Hepatocyte (in vitro differentiated cells): Measurements from ENCODE around the gene CCL27.

ENCODE experiments used
- EZH2 ChIP-seq: fragments of 200-600 bp; sonication (generic); IDR thresholded peaks from 2 replicates; pipeline ENCODE4 v1.6.1; 2016; ENCODE audit warnings: antibody characterized with exemption, mild to moderate bottlenecking, borderline replicate concordance
- TF ChIP-seq, protein P1 (sequence below): fragments of 200-600 bp; sonication (generic); IDR thresholded peaks from 2 replicates; pipeline ENCODE4 v1.5.1; 2016; ENCODE audit warnings: antibody characterized with exemption, mild to moderate bottlenecking; ENCODE audit not compliant: poor library complexity

DNA sequence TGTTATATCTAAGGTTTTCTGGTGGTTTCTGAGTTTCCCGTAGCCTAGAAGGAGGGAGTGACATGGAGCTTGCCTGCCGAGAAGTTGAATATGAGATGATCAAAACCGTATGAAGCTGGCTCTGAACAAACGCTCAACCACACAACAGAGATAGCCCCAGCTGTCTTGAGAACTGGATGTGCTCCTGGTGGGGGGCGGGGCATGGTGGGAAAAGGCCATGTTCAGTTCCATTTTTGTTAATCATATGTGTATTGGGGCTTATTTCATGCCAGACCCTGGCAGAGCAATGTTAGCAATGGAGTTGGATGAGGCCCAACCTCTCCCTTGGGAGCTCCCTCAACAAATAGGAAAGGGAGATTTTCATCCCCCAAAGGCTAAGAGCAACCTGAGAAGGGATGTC lies 23.8 kb upstream of the CCL27 start:
- TF ChIP-seq, protein P1, sequence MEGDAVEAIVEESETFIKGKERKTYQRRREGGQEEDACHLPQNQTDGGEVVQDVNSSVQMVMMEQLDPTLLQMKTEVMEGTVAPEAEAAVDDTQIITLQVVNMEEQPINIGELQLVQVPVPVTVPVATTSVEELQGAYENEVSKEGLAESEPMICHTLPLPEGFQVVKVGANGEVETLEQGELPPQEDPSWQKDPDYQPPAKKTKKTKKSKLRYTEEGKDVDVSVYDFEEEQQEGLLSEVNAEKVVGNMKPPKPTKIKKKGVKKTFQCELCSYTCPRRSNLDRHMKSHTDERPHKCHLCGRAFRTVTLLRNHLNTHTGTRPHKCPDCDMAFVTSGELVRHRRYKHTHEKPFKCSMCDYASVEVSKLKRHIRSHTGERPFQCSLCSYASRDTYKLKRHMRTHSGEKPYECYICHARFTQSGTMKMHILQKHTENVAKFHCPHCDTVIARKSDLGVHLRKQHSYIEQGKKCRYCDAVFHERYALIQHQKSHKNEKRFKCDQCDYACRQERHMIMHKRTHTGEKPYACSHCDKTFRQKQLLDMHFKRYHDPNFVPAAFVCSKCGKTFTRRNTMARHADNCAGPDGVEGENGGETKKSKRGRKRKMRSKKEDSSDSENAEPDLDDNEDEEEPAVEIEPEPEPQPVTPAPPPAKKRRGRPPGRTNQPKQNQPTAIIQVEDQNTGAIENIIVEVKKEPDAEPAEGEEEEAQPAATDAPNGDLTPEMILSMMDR = no peak
- TF ChIP-seq EZH2 = no peak
